Naive thymus-derived CD8-positive, alpha-beta T cell (primary cell): ENCODE measurements around the gene NT5DC4. TPM values are rescaled to one million over a fixed set of nuclear protein-coding genes. Genes with fewer than 3 reads are reported as not detected.

Source experiments
- ATAC-seq, 2 donors: fragments of 150-1000 bp; cut with Tn5 transposase in 1 of 2; sonication (Bioruptor Pico), chemical (Tn5 transposase) in 1 of 2; 1 replicate in 1 of 2; 2 replicates in 1 of 2; pipeline ENCODE4 v1.10.0; 2021; ENCODE audit warnings: mild to moderate bottlenecking in 2 of 2, moderate library complexity in 2 of 2
- POLR2A ChIA-PET: fragments of 350-600 bp; sonication (Branson Sonifier 250); formaldehyde crosslinking; loops from one replicate; lab custom pipeline; 2021; ENCODE audit warnings: antibody characterized with exemption; lab: Charles Lee
- DNase-seq, 10 donors: peaks; one replicate each; pipeline versions ENCODE4 v3.0.0 to v3.0.0-alpha.2; 2020 to 2022
- H3K27ac Mint-ChIP-seq, 10 donors: one replicate each; pipeline ENCODE4 v1.8.0; 2020 to 2022; ENCODE audit warnings: mild to moderate bottlenecking in 10 of 10, mixed read lengths in 10 of 10, moderate library complexity in 4 of 10, inconsistent platforms in 1 of 10
- H3K27me3 Mint-ChIP-seq, 5 donors: one replicate each; pipeline ENCODE4 v1.8.0; 2021 to 2022; ENCODE audit warnings: mixed read lengths in 5 of 5
- H3K36me3 Mint-ChIP-seq, 3 donors: one replicate each; pipeline ENCODE4 v1.8.0; 2020 to 2022; ENCODE audit warnings: mixed read lengths in 3 of 3, mild to moderate bottlenecking in 2 of 3, inconsistent platforms in 1 of 3
- H3K4me1 Mint-ChIP-seq, 4 donors: one replicate each; pipeline ENCODE4 v1.8.0; 2021 to 2022; ENCODE audit warnings: mixed read lengths in 4 of 4
- H3K4me3 Mint-ChIP-seq, 10 donors: one replicate each; pipeline ENCODE4 v1.8.0; 2020 to 2022; ENCODE audit warnings: mild to moderate bottlenecking in 10 of 10, mixed read lengths in 10 of 10, moderate library complexity in 6 of 10, inconsistent platforms in 1 of 10
- H3K9me3 Mint-ChIP-seq, 9 donors: one replicate each; pipeline ENCODE4 v1.8.0; 2020 to 2022; ENCODE audit warnings: mixed read lengths in 9 of 9, mild to moderate bottlenecking in 3 of 9, inconsistent platforms in 1 of 9, moderate library complexity in 1 of 9
- polyA plus RNA-seq, 3 donors: library from polyadenylated mRNA; unstranded; fragments of 300-500 nt; fragmentation: Illumina TruSeq; gene quantifications; one replicate each; pipeline ENCODE4 v1.2.3, GENCODE V29; 2021
- total RNA-seq, 8 experiments: library from RNA in 2 of 8; stranded (reverse) in 2 of 8; gene quantifications; one replicate each; pipeline ENCODE4 v1.2.3 and lab custom pipeline; 2021 to 2026

The NT5DC4 gene
- total and polyA plus RNA-seq, 5 experiments from 2014 or later: not detected

GRCh38 chr2:112687522-112687921 is 33.3 kb upstream of the NT5DC4 start:
- no peak overlapping the region for H3K27ac Mint-ChIP-seq
- POLR2A ChIA-PET: interaction anchor here (0.5 to 1.1 kb wide), 4 partner anchors 8 to 57 kb away, joined by 3 to 4 read pairs (median 4); no protein-coding TSS in a partner anchor
- DNase-seq: no peak
- no peak overlapping the region for H3K4me3 Mint-ChIP-seq
- ATAC-seq: no peak
- H3K9me3 Mint-ChIP-seq: no peaks in the 10 kb centered on the region
- H3K4me1 Mint-ChIP-seq: peaks cover 0 to 33% (median 10%) of the 10 kb centered on the region in 4 donors
- H3K36me3 Mint-ChIP-seq: no peaks in the 10 kb centered on the region
- H3K27me3 Mint-ChIP-seq: peaks cover 0 to 2% (median 0%) of the 10 kb centered on the region in 5 donors

GRCh38 chr2:112688086-112688880 is 32.5 kb upstream of the NT5DC4 start:
- Mint-ChIP-seq H3K4me3 (no peak overlapping the region), H3K4me1 (peaks cover 4 to 40% (median 15%) of the 10 kb centered on the region in 4 donors), H3K27me3 (peaks cover 0 to 2% (median 0%) of the 10 kb centered on the region in 5 donors), H3K27ac (no peak overlapping the region), H3K9me3 (no peaks in the 10 kb centered on the region), H3K36me3 (no peaks in the 10 kb centered on the region)
- POLR2A ChIA-PET: interaction anchor here (0.7 to 1.1 kb wide), 3 partner anchors 7 to 58 kb away, joined by 3 to 4 read pairs (median 4); no protein-coding TSS in a partner anchor
- ATAC-seq (no peak), DNase-seq (no peak)

GRCh38 chr2:112690853-112691401 is 29.9 kb upstream of the NT5DC4 start:
- peaks cover 0 to 2% (median 0%) of the 10 kb centered on the region in 5 donors for H3K27me3 Mint-ChIP-seq
- H3K4me1 Mint-ChIP-seq: peaks cover 4 to 30% (median 15%) of the 10 kb centered on the region in 4 donors
- ATAC-seq (peak; percentile 97 to 100), DNase-seq (peak; percentile 46 to 83 (median 64))
- H3K36me3 Mint-ChIP-seq: no peaks in the 10 kb centered on the region
- H3K4me3 Mint-ChIP-seq: peak overlapping the region in 5 of 10 donors; percentile 22 to 76 (median 48)
- H3K27ac Mint-ChIP-seq: peak overlapping the region in 9 of 10 donors; percentile 18 to 87 (median 49)
- no peaks in the 10 kb centered on the region for H3K9me3 Mint-ChIP-seq
- POLR2A ChIA-PET: interaction anchor here (1.2 to 3.3 kb wide), 3 partner anchors 57 to 63 kb away, joined by 3 to 22 read pairs (median 11); no protein-coding TSS in a partner anchor

GRCh38 chr2:112691881-112692281 is 28.9 kb upstream of the NT5DC4 start:
- Mint-ChIP-seq H3K9me3 (no peaks in the 10 kb centered on the region), H3K4me3 (no peak overlapping the region), H3K36me3 (no peaks in the 10 kb centered on the region), H3K27ac (peak overlapping the region in 3 of 10 donors; percentile 31 to 49 (median 46)), H3K4me1 (peaks cover 4 to 28% (median 15%) of the 10 kb centered on the region in 4 donors), H3K27me3 (peaks cover 0 to 2% (median 0%) of the 10 kb centered on the region in 5 donors)
- POLR2A ChIA-PET: interaction anchor here (0.7 to 3.3 kb wide), 3 partner anchors 46 to 64 kb away, joined by 4 to 22 read pairs (median 5); partner anchors contain the start of gene SLC20A1
- no peak for ATAC-seq
- no peak for DNase-seq

DNA sequence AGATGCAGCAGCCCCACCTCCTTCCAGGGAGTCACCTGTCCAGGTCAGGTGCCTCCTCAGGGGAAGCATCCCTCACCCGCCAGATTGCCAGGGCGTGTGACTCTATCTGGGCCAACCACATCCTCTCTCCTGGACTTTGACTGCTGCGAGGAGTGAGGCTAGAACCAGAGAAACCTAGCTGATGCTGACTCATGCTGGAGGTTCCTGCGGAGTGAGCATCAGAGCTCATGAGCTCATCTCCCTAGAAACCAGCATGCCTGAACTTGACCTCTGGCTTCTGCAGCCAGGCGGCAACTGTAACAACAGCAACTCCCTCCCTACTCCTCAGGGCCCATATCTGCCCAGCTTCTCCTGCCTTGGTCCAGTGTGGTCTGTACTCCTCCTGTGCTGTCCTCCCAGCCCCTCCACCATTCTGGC is 28.3 kb upstream of the NT5DC4 start:
- Mint-ChIP-seq H3K27ac (peak overlapping the region in 5 of 10 donors; percentile 43 to 79 (median 49)), H3K4me1 (peaks cover 4 to 28% (median 15%) of the 10 kb centered on the region in 4 donors), H3K36me3 (no peaks in the 10 kb centered on the region), H3K27me3 (peaks cover 0 to 2% (median 0%) of the 10 kb centered on the region in 5 donors), H3K9me3 (no peaks in the 10 kb centered on the region), H3K4me3 (no peak overlapping the region)
- POLR2A ChIA-PET: interaction anchor here (0.7 to 3.3 kb wide), 3 partner anchors 47 to 65 kb away, joined by 4 to 22 read pairs (median 5); partner anchors contain the start of gene SLC20A1
- DNase-seq (peak in 1 of 10 donors; percentile 29), ATAC-seq (peak in 1 of 2 donors; percentile 45)

DNA sequence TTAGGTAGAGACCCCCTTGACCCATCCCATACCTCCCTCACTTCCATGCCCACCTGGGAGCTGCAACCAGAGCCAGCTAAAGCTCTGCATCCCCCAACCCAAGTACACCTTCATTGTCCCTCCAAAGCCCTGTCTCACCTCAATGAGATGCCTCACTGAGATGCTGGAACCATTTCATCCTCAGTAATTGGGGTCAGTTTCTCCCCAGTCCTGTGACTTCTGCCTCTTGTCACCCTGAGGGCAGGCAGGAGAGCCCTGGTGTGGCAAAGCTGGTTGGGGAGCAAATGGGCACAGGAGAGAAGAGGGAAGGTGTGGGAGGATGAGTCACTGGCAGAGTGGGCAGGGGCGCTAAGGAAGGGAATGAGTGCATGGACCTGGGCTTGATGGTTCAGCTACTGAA is 27.9 kb upstream of the NT5DC4 start:
- H3K36me3 Mint-ChIP-seq: no peaks in the 10 kb centered on the region
- peak overlapping the region in 5 of 10 donors; percentile 43 to 79 (median 49) for H3K27ac Mint-ChIP-seq
- ATAC-seq: no peak
- no peak for DNase-seq
- POLR2A ChIA-PET: interaction anchor here (0.6 to 3.3 kb wide), 3 partner anchors 47 to 587 kb away, joined by 3 to 22 read pairs (median 4); partner anchors contain the start of gene SLC20A1
- H3K4me3 Mint-ChIP-seq: no peak overlapping the region
- peaks cover 0 to 2% (median 0%) of the 10 kb centered on the region in 5 donors for H3K27me3 Mint-ChIP-seq
- peaks cover 4 to 28% (median 15%) of the 10 kb centered on the region in 4 donors for H3K4me1 Mint-ChIP-seq
- H3K9me3 Mint-ChIP-seq: no peaks in the 10 kb centered on the region

- H3K9me3 Mint-ChIP-seq: no peaks in the 10 kb centered on the region
- H3K27me3 Mint-ChIP-seq: peaks cover 0 to 3% (median 0%) of the 10 kb centered on the region in 5 donors
- DNase-seq (no peak), ATAC-seq (no peak)
- peak overlapping the region in 1 of 10 donors; percentile 49 for H3K27ac Mint-ChIP-seq
- POLR2A ChIA-PET: interaction anchor here (0.6 to 1.5 kb wide), 2 partner anchors 48 to 587 kb away, joined by 3 to 4 read pairs; partner anchors contain the start of gene SLC20A1
- H3K36me3 Mint-ChIP-seq: no peaks in the 10 kb centered on the region
- H3K4me1 Mint-ChIP-seq: peaks cover 4 to 28% (median 15%) of the 10 kb centered on the region in 4 donors
- H3K4me3 Mint-ChIP-seq: no peak overlapping the region
Measured at GRCh38 chr2:112693596-112693995, 27.2 kb upstream of the NT5DC4 start.

- Mint-ChIP-seq H3K9me3 (no peaks in the 10 kb centered on the region), H3K36me3 (no peaks in the 10 kb centered on the region), H3K27ac (no peak overlapping the region), H3K4me3 (no peak overlapping the region), H3K27me3 (peaks cover 0 to 3% (median 0%) of the 10 kb centered on the region in 5 donors), H3K4me1 (peaks cover 4 to 34% (median 15%) of the 10 kb centered on the region in 4 donors)
- DNase-seq (no peak), ATAC-seq (no peak)
- POLR2A ChIA-PET: no interaction called here
Measured at GRCh38 chr2:112694182-112694581, 26.6 kb upstream of the NT5DC4 start.

GRCh38 chr2:112698834-112699515 is 21.8 kb upstream of the NT5DC4 start:
- Mint-ChIP-seq H3K4me3 (no peak overlapping the region), H3K27me3 (peaks cover 0 to 6% (median 4%) of the 10 kb centered on the region in 5 donors), H3K4me1 (peaks cover 0 to 28% (median 0%) of the 10 kb centered on the region in 4 donors), H3K9me3 (no peaks in the 10 kb centered on the region), H3K36me3 (no peaks in the 10 kb centered on the region), H3K27ac (peak overlapping the region in 1 of 10 donors; percentile 30)
- DNase-seq (no peak), ATAC-seq (no peak)
- POLR2A ChIA-PET: no interaction called here

- Mint-ChIP-seq H3K4me3 (no peak overlapping the region), H3K9me3 (no peaks in the 10 kb centered on the region), H3K36me3 (no peaks in the 10 kb centered on the region), H3K27me3 (peaks cover 0 to 9% (median 7%) of the 10 kb centered on the region in 5 donors), H3K27ac (peak overlapping the region in 1 of 10 donors; percentile 42), H3K4me1 (peaks cover 0 to 28% (median 0%) of the 10 kb centered on the region in 4 donors)
- DNase-seq (no peak), ATAC-seq (no peak)
- POLR2A ChIA-PET: interaction anchor here (0.7 kb wide), 1 partner anchor 8 kb away, joined by 4 read pairs; no protein-coding TSS in a partner anchor
Measured at GRCh38 chr2:112699984-112700667, 20.7 kb upstream of the NT5DC4 start.

GRCh38 chr2:112701052-112701451 is 19.8 kb upstream of the NT5DC4 start:
- DNase-seq (no peak), ATAC-seq (no peak)
- H3K27ac Mint-ChIP-seq: peak overlapping the region in 1 of 10 donors; percentile 42
- peaks cover 2 to 37% (median 7%) of the 10 kb centered on the region in 4 donors for H3K4me1 Mint-ChIP-seq
- H3K27me3 Mint-ChIP-seq: peaks cover 0 to 19% (median 7%) of the 10 kb centered on the region in 5 donors
- no peaks in the 10 kb centered on the region for H3K36me3 Mint-ChIP-seq
- H3K9me3 Mint-ChIP-seq: no peaks in the 10 kb centered on the region
- POLR2A ChIA-PET: no interaction called here
- no peak overlapping the region for H3K4me3 Mint-ChIP-seq
